ENCODE measurements around the gene POLR2I. TPM values are rescaled to one million over a fixed set of nuclear protein-coding genes. Genes with fewer than 3 reads are reported as not detected.
A peak's percentile ranks its signal among the peaks of the same experiment; 100 is the strongest.

POLR2I gene
- total and polyA plus RNA-seq, 2 of the 13 experiments (the other 11 are each of a cell fraction or from before 2014, with no cell fraction given): 40.5 to 104 TPM

- TF ChIP-seq ZFP90 (CRISPR knock-in tag; IDR thresholded peaks at IDR 0.05; ENCODE audit: borderline replicate concordance): peak; percentile 59; the same call in 1 of the 2 replicates
- peak; percentile 47; the same call in 1 of the 2 replicates for TF ChIP-seq ZNF274 (CRISPR knock-in tag; IDR thresholded peaks at IDR 0.05)
- peak; percentile 66 for TF ChIP-seq JUND (CRISPR knock-in tag; IDR thresholded peaks at IDR 0.05)
- TF ChIP-seq, protein P1, sequence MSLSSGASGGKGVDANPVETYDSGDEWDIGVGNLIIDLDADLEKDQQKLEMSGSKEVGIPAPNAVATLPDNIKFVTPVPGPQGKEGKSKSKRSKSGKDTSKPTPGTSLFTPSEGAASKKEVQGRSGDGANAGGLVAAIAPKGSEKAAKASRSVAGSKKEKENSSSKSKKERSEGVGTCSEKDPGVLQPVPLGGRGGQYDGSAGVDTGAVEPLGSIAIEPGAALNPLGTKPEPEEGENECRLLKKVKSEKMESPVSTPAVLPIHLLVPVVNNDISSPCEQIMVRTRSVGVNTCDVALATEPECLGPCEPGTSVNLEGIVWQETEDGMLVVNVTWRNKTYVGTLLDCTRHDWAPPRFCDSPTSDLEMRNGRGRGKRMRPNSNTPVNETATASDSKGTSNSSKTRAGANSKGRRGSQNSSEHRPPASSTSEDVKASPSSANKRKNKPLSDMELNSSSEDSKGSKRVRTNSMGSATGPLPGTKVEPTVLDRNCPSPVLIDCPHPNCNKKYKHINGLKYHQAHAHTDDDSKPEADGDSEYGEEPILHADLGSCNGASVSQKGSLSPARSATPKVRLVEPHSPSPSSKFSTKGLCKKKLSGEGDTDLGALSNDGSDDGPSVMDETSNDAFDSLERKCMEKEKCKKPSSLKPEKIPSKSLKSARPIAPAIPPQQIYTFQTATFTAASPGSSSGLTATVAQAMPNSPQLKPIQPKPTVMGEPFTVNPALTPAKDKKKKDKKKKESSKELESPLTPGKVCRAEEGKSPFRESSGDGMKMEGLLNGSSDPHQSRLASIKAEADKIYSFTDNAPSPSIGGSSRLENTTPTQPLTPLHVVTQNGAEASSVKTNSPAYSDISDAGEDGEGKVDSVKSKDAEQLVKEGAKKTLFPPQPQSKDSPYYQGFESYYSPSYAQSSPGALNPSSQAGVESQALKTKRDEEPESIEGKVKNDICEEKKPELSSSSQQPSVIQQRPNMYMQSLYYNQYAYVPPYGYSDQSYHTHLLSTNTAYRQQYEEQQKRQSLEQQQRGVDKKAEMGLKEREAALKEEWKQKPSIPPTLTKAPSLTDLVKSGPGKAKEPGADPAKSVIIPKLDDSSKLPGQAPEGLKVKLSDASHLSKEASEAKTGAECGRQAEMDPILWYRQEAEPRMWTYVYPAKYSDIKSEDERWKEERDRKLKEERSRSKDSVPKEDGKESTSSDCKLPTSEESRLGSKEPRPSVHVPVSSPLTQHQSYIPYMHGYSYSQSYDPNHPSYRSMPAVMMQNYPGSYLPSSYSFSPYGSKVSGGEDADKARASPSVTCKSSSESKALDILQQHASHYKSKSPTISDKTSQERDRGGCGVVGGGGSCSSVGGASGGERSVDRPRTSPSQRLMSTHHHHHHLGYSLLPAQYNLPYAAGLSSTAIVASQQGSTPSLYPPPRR (CRISPR knock-in tag; IDR thresholded peaks at IDR 0.05; ENCODE audit: borderline replicate concordance): 0 out of 2 replicates have a peak, but pooled peaks have one; percentile 49
- TF ChIP-seq PHB2 (IDR thresholded peaks at IDR 0.05; ENCODE audit: partially characterized antibody): no peak
- 0 out of 2 replicates have a peak, but pooled peaks have one; percentile 5 for TF ChIP-seq ZNF318 (CRISPR knock-in tag; IDR thresholded peaks at IDR 0.05)
- TF ChIP-seq HMGA1 (CRISPR knock-in tag; conservative IDR thresholded peaks at IDR 0.05): no peak
- peak; percentile 91 for TF ChIP-seq SPEN (CRISPR knock-in tag; IDR thresholded peaks at IDR 0.05; ENCODE audit: low read depth)
- 0 out of 2 replicates have a peak, but pooled peaks have one; percentile 43 for TF ChIP-seq ZZZ3 (CRISPR knock-in tag; IDR thresholded peaks at IDR 0.05; ENCODE audit: borderline replicate concordance)
- TF ChIP-seq SMYD3 (CRISPR knock-in tag; IDR thresholded peaks at IDR 0.05): 0 out of 2 replicates have a peak, but pooled peaks have one; percentile 21
- TF ChIP-seq, protein P2, sequence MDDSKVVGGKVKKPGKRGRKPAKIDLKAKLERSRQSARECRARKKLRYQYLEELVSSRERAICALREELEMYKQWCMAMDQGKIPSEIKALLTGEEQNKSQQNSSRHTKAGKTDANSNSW (CRISPR knock-in tag; IDR thresholded peaks at IDR 0.05; ENCODE audit: borderline replicate concordance): no peak
- TF ChIP-seq NRL (CRISPR knock-in tag; IDR thresholded peaks at IDR 0.05; ENCODE audit: borderline replicate concordance): peak; percentile 61; the same call in 1 of the 2 replicates
- no peak for TF ChIP-seq RCOR2 (CRISPR knock-in tag; IDR thresholded peaks at IDR 0.05)
Observed at GRCh38 chr19:36139473-36140303, 25.0 kb upstream of the POLR2I start, which contains the start of gene CAPNS1 (continued).
